HS-5 (cell line): Measurements from ENCODE around the gene ZNF3.
A peak's percentile ranks its signal among the peaks of the same experiment; 100 is the strongest.

Experiments used
- DNase-seq: peaks from one replicate; pipeline ENCODE4 v3.0.0-alpha.2; 2012; ENCODE audit warnings: low read depth

The ZNF3 gene

GRCh38 chr7:100051611-100052010, 29.9 kb downstream of the ZNF3 start:
- no peak for DNase-seq

- peak; percentile 37 for DNase-seq
Observed at GRCh38 chr7:100049441-100050291, 31.9 kb downstream of the ZNF3 start, which contains the start of gene ZSCAN21. TSS of gene ZSCAN21 (plus strand) at chr7:100049774. CDS start at chr7:100057007, 7,233 bp downstream.

- no peak for DNase-seq
Observed at GRCh38 chr7:100048680-100049079, 32.8 kb downstream of the ZNF3 start.

GRCh38 chr7:100044718-100045117, 36.8 kb downstream of the ZNF3 start:
- DNase-seq: no peak

- DNase-seq: no peak
Observed at GRCh38 chr7:100040575-100040974, 40.9 kb downstream of the ZNF3 start.

GRCh38 chr7:100038326-100038725, 43.2 kb downstream of the ZNF3 start:
- DNase-seq: no peak

GRCh38 chr7:100035876-100036275, 45.6 kb downstream of the ZNF3 start:
- DNase-seq: no peak

- no peak for DNase-seq
Observed at GRCh38 chr7:100034871-100035510, 46.5 kb downstream of the ZNF3 start.

GRCh38 chr7:100033526-100033925, 48.0 kb downstream of the ZNF3 start:
- no peak for DNase-seq

DNA sequence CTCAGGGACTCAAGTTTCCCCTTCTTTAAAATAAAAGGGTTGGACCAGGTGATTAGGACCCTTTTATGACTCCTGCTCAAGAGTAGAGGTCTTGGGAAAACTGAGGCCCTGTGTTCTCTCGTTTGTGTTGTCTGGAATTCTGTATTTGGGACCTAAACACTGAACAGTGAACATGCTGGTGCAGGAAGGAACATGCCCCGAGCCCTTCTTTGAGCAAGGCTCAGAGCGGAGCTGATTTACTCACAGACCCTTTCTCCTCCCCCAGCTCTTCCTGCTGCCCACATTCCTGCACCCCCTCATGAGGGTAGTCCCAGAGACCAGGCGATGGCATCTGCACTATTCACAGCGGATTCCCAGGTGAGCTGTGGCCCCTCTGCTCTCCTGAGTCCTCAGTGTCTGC, 51.9 kb downstream of the ZNF3 start:
- DNase-seq: no peak

GRCh38 chr7:100027197-100027596, 54.3 kb downstream of the ZNF3 start:
- no peak for DNase-seq

GRCh38 chr7:100024020-100024619, 57.4 kb downstream of the ZNF3 start:
- no peak for DNase-seq

DNA sequence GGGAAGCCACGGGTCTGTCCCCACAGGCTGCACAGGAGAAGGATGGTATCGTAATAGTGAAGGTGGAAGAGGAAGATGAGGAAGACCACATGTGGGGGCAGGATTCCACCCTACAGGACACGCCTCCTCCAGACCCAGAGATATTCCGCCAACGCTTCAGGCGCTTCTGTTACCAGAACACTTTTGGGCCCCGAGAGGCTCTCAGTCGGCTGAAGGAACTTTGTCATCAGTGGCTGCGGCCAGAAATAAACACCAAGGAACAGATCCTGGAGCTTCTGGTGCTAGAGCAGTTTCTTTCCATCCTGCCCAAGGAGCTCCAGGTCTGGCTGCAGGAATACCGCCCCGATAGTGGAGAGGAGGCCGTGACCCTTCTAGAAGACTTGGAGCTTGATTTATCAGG, 58.0 kb downstream of the ZNF3 start:
- no peak for DNase-seq

DNA sequence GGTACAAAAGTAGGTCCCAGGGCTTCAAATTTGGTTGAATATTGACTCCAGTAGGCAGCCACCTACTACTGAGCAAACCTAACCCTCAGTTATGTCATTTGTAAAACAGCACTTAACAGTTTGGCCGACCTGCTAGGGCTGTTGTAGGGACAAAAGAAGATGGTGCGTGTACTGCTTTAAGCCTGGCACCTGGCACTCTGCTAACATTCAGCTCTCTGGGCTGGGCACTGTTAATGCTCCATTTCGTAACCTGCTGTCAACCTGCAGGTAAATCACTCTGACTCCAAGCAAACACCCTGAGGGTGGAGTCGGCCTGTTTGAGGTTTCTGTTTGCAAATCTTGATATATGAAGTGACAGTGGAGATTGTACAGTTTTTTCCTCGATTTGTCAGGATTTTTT, 58.9 kb downstream of the ZNF3 start:
- DNase-seq: no peak

DNA sequence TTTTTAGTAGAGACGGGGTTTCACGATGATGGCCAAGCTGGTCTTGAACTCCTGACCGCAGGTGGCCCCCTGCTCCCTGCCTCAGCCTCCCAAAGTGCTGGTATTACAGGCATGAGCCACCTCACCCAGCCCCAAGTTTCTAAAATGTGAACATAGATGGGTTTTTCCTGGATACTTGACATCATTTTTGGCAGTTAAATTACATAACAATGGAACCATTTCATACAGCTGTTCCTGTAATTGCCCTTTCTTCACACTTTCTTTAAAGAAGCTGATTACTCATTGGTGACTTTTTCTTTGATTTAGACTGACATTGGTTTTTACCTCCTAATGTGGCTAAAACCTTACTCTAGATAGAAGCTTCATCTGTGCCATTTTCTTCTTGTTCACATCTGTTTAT, 60.2 kb downstream of the ZNF3 start:
- DNase-seq: no peak
